HG02571 (cell line): ENCODE results near the gene EMX1.

Experiments
- ATAC-seq: cut with Tn5 transposase; IDR thresholded peaks from one replicate; pipeline ENCODE4 v1.9.1; 2021; ENCODE audit warnings: mild to moderate bottlenecking, moderate library complexity; ENCODE audit not compliant: unreplicated experiment

The EMX1 gene

GRCh38 chr2:72924353-72925240 lies 7.3 kb downstream of the EMX1 start:
- peak; percentile 37 for ATAC-seq

DNA sequence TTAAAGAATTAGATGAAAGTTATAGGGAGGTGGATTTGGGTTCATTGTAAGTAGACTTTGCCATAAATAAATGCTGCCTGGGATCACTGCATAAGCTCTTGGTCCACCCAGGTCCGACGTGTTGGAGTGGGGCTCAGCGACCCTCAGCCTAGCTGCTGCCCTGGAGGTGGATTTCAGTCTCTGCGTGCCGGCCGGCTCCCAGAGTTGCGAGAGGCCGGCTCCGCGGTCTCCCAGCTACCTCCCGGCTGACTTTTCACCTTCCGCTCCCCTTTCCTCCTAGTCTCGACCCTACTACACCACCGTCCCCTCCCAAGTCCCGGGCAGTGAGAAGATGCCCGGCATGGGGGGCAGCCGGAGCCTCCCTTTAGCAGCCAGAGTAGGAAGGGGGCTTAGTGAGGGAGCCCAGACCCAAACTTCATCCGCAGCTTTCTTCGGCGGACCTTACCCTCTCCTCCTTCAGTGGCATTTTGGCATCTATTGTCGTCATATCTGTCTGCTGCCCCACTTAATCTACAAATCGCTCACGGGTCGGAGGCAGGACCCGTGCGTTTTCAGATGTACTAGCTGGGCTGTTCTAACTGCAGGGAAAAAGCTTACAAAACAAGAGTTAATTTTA lies 8.1 kb downstream of the EMX1 start:
- ATAC-seq: no peak

- no peak for ATAC-seq
Measured at GRCh38 chr2:72926368-72926767, 9.0 kb downstream of the EMX1 start.

DNA sequence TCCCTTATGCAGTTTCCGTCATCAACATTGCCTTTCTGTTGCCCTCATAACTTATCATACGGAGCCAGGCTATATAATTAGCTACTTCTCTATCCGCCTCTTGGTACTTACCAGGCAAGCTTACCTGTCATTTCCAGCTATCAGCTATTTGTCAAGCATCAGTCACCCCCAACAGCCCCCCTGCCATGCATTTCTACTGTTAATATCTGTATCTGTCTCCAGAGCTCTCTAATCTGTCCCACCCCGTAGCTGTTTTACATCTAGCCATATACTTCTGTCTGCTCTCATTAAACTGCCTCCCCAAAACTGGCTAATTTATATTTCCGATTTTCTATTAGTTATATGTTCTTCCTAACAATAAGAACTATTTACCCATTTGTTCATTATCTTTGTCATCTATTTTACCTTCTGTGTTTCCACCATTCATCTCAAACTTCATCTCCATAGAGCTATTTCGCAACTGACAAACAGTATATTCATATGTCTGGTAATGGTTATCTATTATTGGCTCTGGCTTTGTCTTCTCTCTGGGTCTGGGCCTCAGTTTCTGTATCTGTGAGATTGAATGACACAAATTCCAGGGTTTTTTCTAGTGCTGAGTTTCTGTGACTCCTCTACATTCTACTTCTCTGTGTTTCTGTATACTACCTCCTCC lies 9.6 kb downstream of the EMX1 start:
- ATAC-seq: no peak

DNA sequence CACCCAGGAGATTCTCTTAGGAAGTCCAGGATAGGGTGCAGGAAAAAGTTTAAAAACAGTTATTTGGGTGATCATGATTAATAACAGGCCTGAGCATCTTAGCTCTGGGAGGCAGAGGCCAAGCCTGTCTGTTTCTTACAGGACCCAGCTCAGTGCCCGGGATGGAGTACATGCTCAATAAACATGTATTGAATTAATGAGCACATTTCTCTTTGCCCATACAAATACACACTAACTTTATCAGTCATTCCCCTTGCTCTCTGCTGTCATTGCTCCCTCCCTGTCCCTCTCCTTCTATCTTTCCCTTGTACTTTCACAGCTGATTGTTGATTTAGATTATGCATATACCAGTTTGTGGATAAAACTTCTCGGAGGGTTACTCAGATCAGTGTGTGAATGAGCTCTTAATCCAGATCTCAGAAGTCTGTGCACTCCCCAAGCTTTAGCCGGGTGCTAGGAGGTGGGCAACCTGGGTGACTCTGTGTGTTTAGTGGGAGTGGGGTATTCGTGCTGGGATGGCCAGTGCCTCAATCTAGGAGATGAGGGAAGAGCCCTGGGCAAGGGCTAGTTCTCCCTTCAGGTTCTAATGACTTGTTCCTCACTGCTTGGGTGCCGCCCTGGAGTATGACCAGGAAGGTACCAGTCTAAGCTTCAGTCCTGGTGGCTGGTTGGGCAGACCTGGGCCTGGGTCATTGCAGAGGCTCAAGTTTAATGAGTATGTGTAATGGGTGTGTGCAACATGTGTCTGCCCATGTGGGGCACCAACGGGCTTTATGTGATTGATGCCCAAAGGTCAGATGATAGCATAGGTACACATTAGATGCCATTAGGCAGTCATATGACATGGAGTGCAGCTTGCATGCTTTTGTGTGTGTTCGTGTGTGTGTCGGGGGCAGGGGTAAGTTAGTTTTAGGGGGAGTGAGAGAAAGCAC lies 10.6 kb downstream of the EMX1 start:
- ATAC-seq: no peak

- no peak for ATAC-seq
Measured at GRCh38 chr2:72929010-72929409, 11.7 kb downstream of the EMX1 start.

DNA sequence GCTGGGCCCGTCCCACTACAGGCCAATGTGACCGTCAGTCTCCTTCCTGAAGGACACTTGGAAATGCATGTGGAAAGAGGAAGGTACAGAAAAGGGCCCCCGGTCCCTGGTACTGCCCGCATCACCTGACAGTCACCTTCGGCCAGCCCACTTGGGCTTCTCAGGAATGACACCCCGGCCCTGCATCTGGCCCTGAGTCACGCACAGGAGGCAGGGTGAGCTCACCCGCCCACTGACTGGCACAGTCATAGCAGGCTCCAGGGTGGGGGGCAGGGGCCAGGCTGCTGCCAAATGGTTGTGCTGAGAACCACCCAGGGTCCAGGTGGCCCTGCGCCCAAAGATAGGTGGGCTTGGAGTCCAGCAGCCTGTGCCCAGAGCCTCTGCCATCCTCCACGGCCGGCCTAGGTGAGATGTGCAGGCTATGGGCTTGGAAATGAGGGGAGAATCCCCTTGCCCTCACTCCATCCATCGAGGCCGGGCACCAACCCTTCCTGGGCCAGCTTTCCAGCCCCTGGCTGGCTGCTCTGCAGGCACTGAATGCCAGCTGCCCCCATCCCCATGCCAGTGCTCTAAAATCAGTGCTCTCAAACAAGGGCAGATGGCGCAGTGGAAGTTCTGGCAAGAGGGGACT lies 14.1 kb downstream of the EMX1 start:
- no peak for ATAC-seq

DNA sequence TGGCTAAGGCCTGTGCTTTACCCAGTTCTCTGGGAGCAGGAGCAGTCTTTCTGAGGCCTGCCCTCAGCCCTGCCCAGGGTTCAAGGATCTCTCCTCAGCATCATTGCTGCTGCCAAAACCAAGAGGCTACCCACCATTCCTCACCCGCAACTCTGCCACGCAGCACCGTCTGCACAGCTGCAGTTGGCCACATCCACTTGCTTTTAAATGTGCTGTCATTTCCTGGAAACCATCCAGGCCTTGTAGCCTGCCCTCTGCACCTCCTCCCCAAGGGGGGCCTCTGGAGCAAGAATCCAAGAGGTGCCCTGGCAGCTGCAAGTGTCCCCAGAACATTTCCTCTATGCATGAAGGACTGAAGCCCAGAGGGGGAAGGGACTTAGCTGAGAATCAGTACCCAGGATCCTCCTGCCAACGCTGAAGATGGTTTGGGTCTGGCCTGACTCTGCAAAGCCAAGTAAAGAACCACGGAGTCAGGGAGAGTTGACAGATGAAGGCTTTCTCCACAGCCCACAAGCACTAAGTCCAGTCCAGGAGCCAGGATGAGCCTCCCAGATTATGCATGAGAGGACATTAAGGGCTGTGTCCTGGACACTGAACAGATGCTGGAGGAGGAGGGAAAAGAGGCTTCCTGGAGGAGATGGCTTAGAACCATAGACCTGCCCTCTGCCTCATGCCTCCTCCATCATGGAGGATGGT lies 14.9 kb downstream of the EMX1 start:
- ATAC-seq: no peak

GRCh38 chr2:72932805-72933204 lies 15.5 kb downstream of the EMX1 start:
- ATAC-seq: no peak

DNA sequence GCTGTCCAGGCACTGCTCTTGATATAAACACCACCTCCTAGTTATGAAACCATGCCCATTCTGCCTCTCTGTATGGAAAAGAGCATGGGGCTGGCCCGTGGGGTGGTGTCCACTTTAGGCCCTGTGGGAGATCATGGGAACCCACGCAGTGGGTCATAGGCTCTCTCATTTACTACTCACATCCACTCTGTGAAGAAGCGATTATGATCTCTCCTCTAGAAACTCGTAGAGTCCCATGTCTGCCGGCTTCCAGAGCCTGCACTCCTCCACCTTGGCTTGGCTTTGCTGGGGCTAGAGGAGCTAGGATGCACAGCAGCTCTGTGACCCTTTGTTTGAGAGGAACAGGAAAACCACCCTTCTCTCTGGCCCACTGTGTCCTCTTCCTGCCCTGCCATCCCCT lies 15.9 kb downstream of the EMX1 start:
- ATAC-seq: no peak

GRCh38 chr2:72933646-72934151 lies 16.4 kb downstream of the EMX1 start:
- no peak for ATAC-seq

- ATAC-seq: no peak
Measured at GRCh38 chr2:72934683-72935610, 17.6 kb downstream of the EMX1 start.

DNA sequence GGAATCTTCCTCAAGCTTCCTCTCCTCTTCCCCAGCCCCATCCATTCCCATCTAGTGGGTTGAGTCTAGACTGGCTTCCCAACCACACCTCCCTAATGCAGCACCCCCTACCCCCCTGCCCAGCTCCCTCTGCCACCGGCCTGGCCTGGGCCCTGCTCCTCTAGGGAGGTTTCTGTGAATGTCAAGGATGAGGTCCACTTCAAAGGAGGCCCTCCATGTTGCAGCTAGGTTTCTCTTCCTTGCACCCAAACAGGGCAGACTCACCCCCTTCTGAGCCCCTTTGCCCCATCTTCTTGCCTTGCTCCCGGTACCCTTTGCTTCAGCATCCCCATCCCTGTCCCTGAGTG lies 18.3 kb downstream of the EMX1 start:
- no peak for ATAC-seq

- ATAC-seq: no peak
Measured at GRCh38 chr2:72936660-72937355, 19.5 kb downstream of the EMX1 start.

DNA sequence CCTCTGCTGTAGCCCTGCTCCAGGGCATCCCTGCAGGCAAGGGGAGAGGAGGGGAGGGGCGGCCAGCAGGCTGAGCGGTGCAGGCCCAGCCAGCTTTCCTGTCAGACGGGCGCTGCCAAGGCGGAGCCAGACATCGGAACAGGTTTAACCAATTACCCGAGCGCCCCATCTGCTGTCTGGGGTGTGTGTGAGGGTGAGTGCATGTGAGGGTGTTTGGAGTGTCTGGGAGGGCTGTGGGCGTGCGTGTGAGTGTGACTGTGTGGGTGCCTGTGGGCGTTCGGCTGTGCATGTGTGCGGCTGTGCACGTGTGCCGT lies 20.0 kb downstream of the EMX1 start:
- no peak for ATAC-seq

DNA sequence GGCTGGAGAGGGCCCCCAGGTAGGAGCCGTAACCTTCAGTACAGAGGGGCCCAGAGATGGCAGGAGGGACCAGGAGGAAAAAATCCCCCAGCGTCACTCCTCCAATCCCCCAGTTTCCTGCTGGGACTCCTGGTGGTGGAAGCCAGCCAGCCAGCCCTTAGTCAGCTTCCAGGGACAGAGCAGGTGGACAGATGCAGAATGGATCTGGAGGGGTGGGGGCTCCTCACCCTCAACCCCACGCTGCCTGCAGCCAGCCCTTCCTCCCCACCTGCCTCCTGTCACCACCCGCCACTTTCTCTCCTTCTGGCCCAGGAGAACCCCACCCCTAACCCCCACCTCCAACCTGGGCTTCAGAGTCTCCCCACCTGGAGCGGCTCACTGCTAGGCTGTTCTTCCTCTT lies 21.1 kb downstream of the EMX1 start:
- ATAC-seq: no peak

DNA sequence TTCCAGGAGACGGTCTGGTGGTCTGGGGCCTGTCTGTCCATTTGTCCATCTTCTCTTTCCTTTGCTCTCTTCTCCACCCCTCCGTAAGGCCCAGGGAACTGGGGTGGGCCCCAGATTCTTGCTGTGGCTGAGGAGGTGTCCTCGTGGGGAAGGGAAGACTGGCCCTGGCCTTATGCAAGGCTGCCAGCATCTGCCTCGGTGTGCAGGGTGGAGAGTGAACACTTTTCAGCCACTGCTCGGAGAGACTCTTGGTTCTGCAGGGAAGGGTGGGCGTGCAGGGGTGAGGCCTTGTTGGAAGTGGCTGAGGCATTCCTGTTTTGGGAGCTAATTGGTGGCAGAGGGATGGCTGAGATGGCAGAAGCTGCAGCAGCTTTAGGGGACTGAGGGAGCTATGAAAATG lies 23.0 kb downstream of the EMX1 start:
- no peak for ATAC-seq

DNA sequence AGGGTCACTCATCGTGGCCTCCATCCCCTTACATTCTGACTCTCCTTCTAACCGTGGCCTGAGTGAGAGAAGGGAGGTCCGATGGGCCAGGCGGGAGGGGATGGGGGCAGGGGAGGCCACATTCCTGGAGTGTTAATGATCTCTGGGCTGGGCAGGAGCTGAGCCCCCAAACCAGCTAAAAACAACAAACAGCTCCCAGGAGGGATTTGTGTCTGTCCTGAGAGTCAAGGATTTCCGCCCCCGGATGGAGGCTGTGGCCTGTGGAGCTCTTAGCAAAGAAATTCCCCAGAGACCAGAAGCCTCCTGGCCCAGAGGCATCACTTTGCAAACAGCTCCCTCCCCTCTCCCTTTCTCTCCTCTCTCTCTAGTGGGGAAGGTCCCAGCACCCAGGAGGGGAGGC lies 23.5 kb downstream of the EMX1 start:
- ATAC-seq: no peak
